ENCODE data around the gene PNLIPRP1. TPM values are rescaled to one million over a fixed set of nuclear protein-coding genes. Genes with fewer than 3 reads are reported as not detected.

Gene PNLIPRP1
- polyA plus RNA-seq, 1 experiment = not detected

DNA sequence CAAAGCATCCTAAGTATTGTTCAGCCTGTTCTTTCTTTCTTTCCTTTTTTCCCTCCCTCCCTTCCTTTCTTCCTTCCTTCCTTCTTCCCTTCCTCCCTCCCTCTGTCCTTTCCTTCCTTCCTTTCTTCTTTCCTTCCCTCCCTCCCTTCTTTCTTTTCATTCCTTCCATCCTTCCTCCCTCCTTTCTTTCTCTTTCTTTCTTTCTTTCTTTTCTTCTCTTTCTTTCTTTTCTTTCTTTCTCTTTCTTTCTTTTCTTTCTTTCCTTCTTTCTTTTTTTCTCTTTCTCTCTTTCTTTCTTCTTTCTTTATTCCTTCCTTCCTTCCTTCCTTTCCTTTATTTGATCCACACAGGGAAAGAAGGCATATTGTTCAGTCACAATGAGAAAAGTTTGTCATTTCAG is 23.8 kb upstream of the PNLIPRP1 start:
- TF ChIP-seq, protein P1, sequence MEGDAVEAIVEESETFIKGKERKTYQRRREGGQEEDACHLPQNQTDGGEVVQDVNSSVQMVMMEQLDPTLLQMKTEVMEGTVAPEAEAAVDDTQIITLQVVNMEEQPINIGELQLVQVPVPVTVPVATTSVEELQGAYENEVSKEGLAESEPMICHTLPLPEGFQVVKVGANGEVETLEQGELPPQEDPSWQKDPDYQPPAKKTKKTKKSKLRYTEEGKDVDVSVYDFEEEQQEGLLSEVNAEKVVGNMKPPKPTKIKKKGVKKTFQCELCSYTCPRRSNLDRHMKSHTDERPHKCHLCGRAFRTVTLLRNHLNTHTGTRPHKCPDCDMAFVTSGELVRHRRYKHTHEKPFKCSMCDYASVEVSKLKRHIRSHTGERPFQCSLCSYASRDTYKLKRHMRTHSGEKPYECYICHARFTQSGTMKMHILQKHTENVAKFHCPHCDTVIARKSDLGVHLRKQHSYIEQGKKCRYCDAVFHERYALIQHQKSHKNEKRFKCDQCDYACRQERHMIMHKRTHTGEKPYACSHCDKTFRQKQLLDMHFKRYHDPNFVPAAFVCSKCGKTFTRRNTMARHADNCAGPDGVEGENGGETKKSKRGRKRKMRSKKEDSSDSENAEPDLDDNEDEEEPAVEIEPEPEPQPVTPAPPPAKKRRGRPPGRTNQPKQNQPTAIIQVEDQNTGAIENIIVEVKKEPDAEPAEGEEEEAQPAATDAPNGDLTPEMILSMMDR (IDR thresholded peaks at IDR 0.05; ENCODE audit: insufficient read depth, low read depth, low read length) = no peak
- ChIA-PET CTCF (no interaction called here), POLR2A (no interaction called here)
- H3K4me3 ChIP-seq (ENCODE audit: low read depth, low read length) = no peak overlapping the region
- H3K36me3 ChIP-seq (ENCODE audit: control insufficient read depth, insufficient read depth, low read length) = no peaks in the 10 kb centered on the region
- DNase-seq (ENCODE audit: low read depth) = no peak
- no peaks in the 10 kb centered on the region for H3K27me3 ChIP-seq (ENCODE audit: control insufficient read depth, insufficient read depth, low read length)

DNA sequence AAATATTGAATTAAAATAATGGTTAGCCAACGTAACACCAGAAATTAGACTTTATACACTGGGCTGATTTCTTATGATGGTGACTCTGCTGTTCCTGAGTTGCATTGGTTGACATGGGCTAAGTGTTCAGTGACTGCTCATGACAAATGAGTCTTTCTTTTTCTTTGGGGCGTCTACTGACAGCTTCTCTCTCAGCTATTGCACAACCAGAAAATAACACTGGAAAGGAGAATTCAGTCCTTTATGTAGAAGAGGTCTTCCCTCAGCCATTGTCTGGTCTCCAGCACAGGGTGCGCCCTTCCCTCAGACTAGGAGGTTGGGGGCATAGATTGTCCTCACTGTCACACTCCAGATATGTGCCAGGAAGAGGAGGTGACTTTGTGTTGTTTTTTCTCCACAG is 23.4 kb upstream of the PNLIPRP1 start:
- ChIA-PET CTCF (no interaction called here), POLR2A (no interaction called here)
- H3K27me3 ChIP-seq (ENCODE audit: control insufficient read depth, insufficient read depth, low read length) = no peaks in the 10 kb centered on the region
- no peak overlapping the region for H3K4me3 ChIP-seq (ENCODE audit: low read depth, low read length)
- H3K36me3 ChIP-seq (ENCODE audit: control insufficient read depth, insufficient read depth, low read length) = no peaks in the 10 kb centered on the region
- TF ChIP-seq, protein P1 (IDR thresholded peaks at IDR 0.05; ENCODE audit: insufficient read depth, low read depth, low read length) = no peak
- DNase-seq (ENCODE audit: low read depth) = no peak

DNA sequence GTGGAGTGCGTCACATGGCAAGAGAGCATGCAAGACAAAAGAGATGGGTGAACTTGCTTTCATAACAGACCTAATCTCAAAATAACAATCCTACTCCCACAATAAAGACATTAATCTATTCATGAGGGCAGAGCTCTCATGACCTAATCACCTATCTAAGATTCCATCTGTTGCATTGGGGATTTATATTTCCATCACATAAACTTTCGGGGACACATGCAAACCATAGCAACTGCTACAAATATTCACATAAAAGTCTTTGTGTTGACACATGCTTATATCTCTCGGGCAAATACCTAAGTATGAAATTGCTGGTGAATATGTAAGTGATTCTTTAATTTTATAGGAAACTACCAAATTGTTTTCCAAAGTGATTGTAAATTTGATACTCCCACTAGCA is 16.0 kb upstream of the PNLIPRP1 start:
- Histone ChIP-seq H3K36me3 (ENCODE audit: control insufficient read depth, insufficient read depth, low read length) (no peaks in the 10 kb centered on the region), H3K4me3 (ENCODE audit: low read depth, low read length) (no peak overlapping the region), H3K27me3 (ENCODE audit: control insufficient read depth, insufficient read depth, low read length) (no peaks in the 10 kb centered on the region)
- DNase-seq (ENCODE audit: low read depth) = no peak
- ChIA-PET POLR2A (no interaction called here), CTCF (no interaction called here)
- TF ChIP-seq, protein P1 (IDR thresholded peaks at IDR 0.05; ENCODE audit: insufficient read depth, low read depth, low read length) = no peak

DNA sequence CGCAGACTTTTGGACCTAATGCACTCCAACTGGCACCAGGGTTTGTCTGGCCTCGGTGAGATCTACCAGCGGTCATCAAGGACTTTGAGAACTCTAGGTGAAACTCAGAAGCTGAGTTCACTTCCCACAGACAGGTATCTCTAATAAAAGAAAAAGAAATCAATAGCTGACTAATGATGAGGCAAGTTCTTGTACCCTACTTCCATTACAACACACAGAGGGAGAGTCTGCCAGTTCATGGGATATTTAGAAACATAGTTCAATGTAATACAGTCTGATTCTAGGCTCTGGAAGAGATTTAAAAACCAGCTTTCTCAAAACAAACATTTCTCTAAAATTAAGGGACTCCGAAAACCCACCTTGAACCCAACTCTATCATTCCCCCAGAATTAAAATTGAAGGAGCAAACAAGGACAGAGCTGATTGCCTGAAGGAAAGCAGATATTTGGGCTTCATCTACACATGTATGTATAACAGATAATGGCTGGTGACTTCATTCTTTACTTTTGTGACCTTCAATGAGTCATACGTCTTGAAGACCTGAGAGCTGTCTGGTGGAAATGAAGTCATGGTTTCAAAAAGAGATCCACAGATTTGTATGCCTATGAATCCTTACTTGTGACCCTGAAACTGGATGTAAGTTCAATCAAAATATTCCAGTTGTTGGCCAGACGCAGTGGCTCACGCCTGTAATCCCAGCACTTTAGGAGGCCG is 2.7 kb upstream of the PNLIPRP1 start:
- POLR2A ChIA-PET = no interaction called here
- no peaks in the 10 kb centered on the region for H3K36me3 ChIP-seq (ENCODE audit: control insufficient read depth, insufficient read depth, low read length)
- TF ChIP-seq, protein P1 (IDR thresholded peaks at IDR 0.05; ENCODE audit: insufficient read depth, low read depth, low read length) = no peak
- CTCF ChIA-PET = no interaction called here
- DNase-seq (ENCODE audit: low read depth) = no peak
- no peak overlapping the region for H3K4me3 ChIP-seq (ENCODE audit: low read depth, low read length)
- H3K27me3 ChIP-seq (ENCODE audit: control insufficient read depth, insufficient read depth, low read length) = no peaks in the 10 kb centered on the region

DNA sequence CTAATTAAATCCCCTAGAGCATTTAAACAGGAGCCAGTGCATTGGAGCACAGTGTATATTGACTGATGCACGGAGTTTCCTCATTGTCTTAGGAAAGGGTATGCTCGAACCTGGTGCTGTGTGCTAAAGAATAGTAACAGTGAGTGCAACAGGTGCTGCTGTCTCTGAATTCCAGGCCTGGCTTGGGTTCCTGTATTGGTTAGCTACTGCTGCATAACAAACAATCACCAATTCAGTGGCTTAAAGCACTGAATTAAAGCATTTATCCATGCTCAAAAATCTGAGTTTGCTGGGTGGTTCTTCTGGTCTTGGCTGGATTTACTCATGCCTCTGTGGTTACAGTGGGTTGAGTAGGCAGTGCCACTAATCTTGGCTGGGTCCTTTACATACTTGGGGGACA is 1.8 kb upstream of the PNLIPRP1 start:
- Histone ChIP-seq H3K4me3 (ENCODE audit: low read depth, low read length) (no peak overlapping the region), H3K36me3 (ENCODE audit: control insufficient read depth, insufficient read depth, low read length) (no peaks in the 10 kb centered on the region), H3K27me3 (ENCODE audit: control insufficient read depth, insufficient read depth, low read length) (no peaks in the 10 kb centered on the region)
- ChIA-PET CTCF (no interaction called here), POLR2A (no interaction called here)
- no peak for DNase-seq (ENCODE audit: low read depth)
- TF ChIP-seq, protein P1 (IDR thresholded peaks at IDR 0.05; ENCODE audit: insufficient read depth, low read depth, low read length) = no peak

Measured in BJ (cell line).